Measurements from ENCODE around the gene PHF19.

- TF ChIP-seq CTCF (optimal IDR thresholded peaks at IDR 0.05 in 1 of 3, IDR thresholded peaks at IDR 0.05 in 1 of 3, conservative IDR thresholded peaks at IDR 0.05 in 1 of 3; ENCODE audit: extremely low read depth in 1 of 3, insufficient read depth in 2 of 3, low read length in 3 of 3): no peak
- TF ChIP-seq EZH2 (IDR thresholded peaks at IDR 0.05; ENCODE audit: low read length): no peak
Observed at GRCh38 chr9:120886490-120886967, 9.5 kb upstream of the PHF19 start.
